LNCAP (cell line): ENCODE measurements around the gene KCNH8.

ENCODE experiments used
- CTCF ChIP-seq: fragments of 450-650 bp; IDR thresholded peaks from 2 replicates; pipeline ENCODE4 v1.5.1; 2017; ENCODE audit warnings: mild to moderate bottlenecking

The KCNH8 gene

GRCh38 chr3:19215427-19215826 lies 67.1 kb downstream of the KCNH8 start:
- no peak for TF ChIP-seq CTCF

GRCh38 chr3:19216669-19217337 lies 68.5 kb downstream of the KCNH8 start:
- no peak for TF ChIP-seq CTCF

GRCh38 chr3:19220311-19220710 lies 72.0 kb downstream of the KCNH8 start:
- no peak for TF ChIP-seq CTCF

GRCh38 chr3:19221081-19221480 lies 72.8 kb downstream of the KCNH8 start:
- no peak for TF ChIP-seq CTCF

- no peak for TF ChIP-seq CTCF
Observed at GRCh38 chr3:19226479-19226878, 78.2 kb downstream of the KCNH8 start.

GRCh38 chr3:19228167-19228566 lies 79.9 kb downstream of the KCNH8 start:
- no peak for TF ChIP-seq CTCF

GRCh38 chr3:19229086-19229485 lies 80.8 kb downstream of the KCNH8 start:
- no peak for TF ChIP-seq CTCF
